Activated T-cell treated with anti-CD3 and anti-CD28 coated beads, Interleukin-2, amount 50 U/mL, for 24 hours (primary cell): ENCODE results near the gene UBQLN2.
A peak's percentile ranks its signal among the peaks of the same experiment; 100 is the strongest.
"Not testable (repeated sequence)": the region's sequence is repeated elsewhere in the genome, so short reads cannot be mapped to it uniquely, and the experiment has no call there.

Experiments
- DNase-seq: peaks from one replicate; pipeline ENCODE4 v3.0.0-alpha.2; 2020
- H3K27ac Mint-ChIP-seq: 2 replicates; pipeline ENCODE4 v1.8.0; 2020; ENCODE audit warnings: mild to moderate bottlenecking, mixed read lengths
- H3K27me3 Mint-ChIP-seq: 2 replicates; pipeline ENCODE4 v1.8.0; 2020; ENCODE audit warnings: mixed read lengths
- H3K36me3 Mint-ChIP-seq: 2 replicates; pipeline ENCODE4 v1.8.0; 2020; ENCODE audit warnings: low read depth, mixed read lengths
- H3K4me1 Mint-ChIP-seq: 2 replicates; pipeline ENCODE4 v1.8.0; 2020; ENCODE audit warnings: low read depth, mixed read lengths
- H3K4me3 Mint-ChIP-seq: 2 replicates; pipeline ENCODE4 v1.8.0; 2020; ENCODE audit warnings: mild to moderate bottlenecking, moderate library complexity, mixed read lengths
- H3K9me3 Mint-ChIP-seq: 2 replicates; pipeline ENCODE4 v1.8.0; 2020; ENCODE audit warnings: mixed read lengths

UBQLN2 gene

GRCh38 chrX:56563231-56564161, at the start of gene UBQLN2:
TSS of gene UBQLN2 (plus strand) at chrX:56563627. CDS start at chrX:56563874, 247 bp downstream.
- Mint-ChIP-seq H3K27ac (peak within 1 kb of the TSS; percentile 92), H3K4me1 (peaks cover 13% of the 10 kb centered on the region), H3K36me3 (peaks cover 44% of the 10 kb centered on the region), H3K27me3 (peaks cover 24% of the 10 kb centered on the region), H3K9me3 (no peaks in the 10 kb centered on the region), H3K4me3 (peak within 1 kb of the TSS; percentile 80)
- DNase-seq, result peak; percentile 85

DNA sequence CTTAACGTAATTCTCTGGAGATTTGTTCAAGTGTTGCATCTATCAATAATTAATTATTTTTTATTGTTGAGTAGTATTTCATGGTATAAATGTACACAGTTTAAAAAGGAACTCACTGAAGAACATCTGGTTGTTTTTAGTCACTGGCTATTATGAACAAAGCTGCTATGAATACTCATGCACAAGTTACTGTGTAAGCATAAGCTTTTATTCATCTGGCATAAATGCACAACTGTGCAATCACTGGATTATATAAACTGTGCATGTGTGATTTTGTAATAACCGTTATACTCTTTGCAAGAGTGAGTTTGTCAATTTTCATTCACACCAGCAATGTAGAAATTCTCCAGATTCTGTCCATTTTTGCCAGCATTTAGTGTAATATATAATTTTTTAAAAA, 43.8 kb upstream of the UBQLN2 start:
- Mint-ChIP-seq H3K9me3 (peaks cover 4% of the 10 kb centered on the region), H3K36me3 (peaks cover 2% of the 10 kb centered on the region), H3K27ac (no peak overlapping the region), H3K4me3 (no peak overlapping the region), H3K4me1 (no peaks in the 10 kb centered on the region), H3K27me3 (peaks cover 28% of the 10 kb centered on the region)
- no peak for DNase-seq

DNA sequence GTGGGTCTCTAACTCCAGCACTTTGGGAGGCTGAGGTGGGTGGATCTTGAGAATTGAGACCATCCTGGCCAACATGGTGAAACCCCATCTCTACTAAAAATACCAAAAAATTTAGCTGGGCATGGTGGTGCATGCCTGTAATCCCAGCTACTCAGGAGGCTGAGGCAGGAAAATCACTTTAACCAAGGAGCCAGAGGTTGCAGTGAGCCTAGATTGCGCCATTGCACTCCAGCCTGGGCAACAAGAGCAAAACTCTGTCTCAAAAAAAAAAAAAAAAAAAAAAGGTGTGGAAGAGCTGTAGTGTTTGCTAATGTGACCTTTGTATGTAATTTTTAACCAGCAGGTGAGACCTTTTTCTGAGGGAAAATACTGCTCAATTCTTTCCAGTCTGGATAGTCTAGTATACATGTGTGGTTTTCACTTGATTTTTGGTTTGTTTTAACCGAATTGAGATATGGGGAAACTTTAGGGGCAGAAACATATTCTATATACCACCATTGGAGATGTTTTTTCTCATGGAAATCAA, 33.9 kb upstream of the UBQLN2 start:
- H3K36me3 Mint-ChIP-seq, DNase-seq, H3K4me1 Mint-ChIP-seq, H3K27ac Mint-ChIP-seq, H3K4me3 Mint-ChIP-seq, H3K9me3 Mint-ChIP-seq: not testable (repeated sequence)
- peaks cover 52% of the 10 kb centered on the region for H3K27me3 Mint-ChIP-seq

- no peak for DNase-seq
- H3K4me3 Mint-ChIP-seq, result no peak overlapping the region
- no peak overlapping the region for H3K27ac Mint-ChIP-seq
- H3K9me3 Mint-ChIP-seq, result no peaks in the 10 kb centered on the region
- no peaks in the 10 kb centered on the region for H3K36me3 Mint-ChIP-seq
- no peaks in the 10 kb centered on the region for H3K4me1 Mint-ChIP-seq
- peaks cover 51% of the 10 kb centered on the region for H3K27me3 Mint-ChIP-seq
Observed at GRCh38 chrX:56530011-56530410, 33.4 kb upstream of the UBQLN2 start.

GRCh38 chrX:56550667-56551066, 12.8 kb upstream of the UBQLN2 start:
- Mint-ChIP-seq H3K9me3 (peaks cover 7% of the 10 kb centered on the region), H3K27ac (no peak overlapping the region), H3K4me3 (no peak overlapping the region)

DNA sequence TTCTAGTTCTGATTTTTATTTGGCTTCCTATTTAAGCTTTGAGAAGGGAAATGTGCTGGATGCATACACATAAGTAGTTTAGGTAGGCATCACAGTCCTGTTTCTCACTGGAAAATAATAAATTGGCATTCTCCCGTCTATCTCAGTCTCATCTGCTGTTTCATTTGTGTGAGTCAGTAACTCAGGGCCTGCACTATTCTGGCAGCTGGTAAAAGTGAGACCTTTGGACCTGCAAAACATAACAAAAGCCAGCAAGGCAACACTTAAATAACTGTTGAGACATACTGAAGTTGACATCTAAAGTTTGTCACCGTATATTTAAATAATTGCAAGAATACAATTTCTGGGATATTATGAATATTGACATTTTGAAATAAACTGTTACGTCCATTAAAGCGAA, 8.6 kb upstream of the UBQLN2 start:
- Mint-ChIP-seq H3K4me1 (no peaks in the 10 kb centered on the region), H3K36me3 (no peaks in the 10 kb centered on the region), H3K4me3 (no peak overlapping the region), H3K9me3 (no peaks in the 10 kb centered on the region), H3K27me3 (peaks cover 5% of the 10 kb centered on the region), H3K27ac (no peak overlapping the region)
- DNase-seq, result no peak

More at GRCh38 chrX:56550667-56551066, 12.8 kb upstream of the UBQLN2 start:
- H3K36me3 Mint-ChIP-seq, result no peaks in the 10 kb centered on the region
- no peaks in the 10 kb centered on the region for H3K4me1 Mint-ChIP-seq
- peaks cover 15% of the 10 kb centered on the region for H3K27me3 Mint-ChIP-seq
- DNase-seq, result no peak

DNA sequence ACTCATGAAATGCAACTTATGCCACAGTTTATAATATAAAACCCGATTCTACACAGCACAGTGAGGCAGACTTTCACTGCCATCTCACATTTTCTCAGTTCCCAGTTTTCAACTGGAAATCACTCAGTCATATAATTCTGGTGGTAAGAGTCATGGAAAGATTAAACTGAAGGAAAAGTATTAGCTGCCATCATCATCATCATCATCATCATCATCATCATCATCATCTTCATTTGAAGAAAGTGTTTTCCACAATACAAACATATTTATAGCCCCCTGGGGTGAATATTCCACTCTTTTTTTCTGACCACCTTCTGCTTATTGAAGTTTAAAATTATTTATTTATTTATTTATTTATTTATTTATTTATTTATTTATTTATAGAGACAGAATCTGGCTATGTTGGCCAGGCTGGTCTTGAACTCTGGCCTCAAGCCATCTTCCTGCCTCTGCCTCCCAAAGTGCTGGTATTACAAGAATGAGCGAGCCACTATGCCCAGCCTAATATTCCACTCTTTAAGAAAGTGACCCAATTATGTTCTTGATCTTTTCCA, 6.0 kb upstream of the UBQLN2 start:
- DNase-seq, result no peak
- Mint-ChIP-seq H3K4me1 (no peaks in the 10 kb centered on the region), H3K27me3 (peaks cover 5% of the 10 kb centered on the region), H3K9me3 (no peaks in the 10 kb centered on the region), H3K4me3 (no peak overlapping the region), H3K36me3 (no peaks in the 10 kb centered on the region), H3K27ac (no peak overlapping the region)

GRCh38 chrX:56564164-56564885, 898 bp downstream of the UBQLN2 start:
- peak overlapping the region; percentile 92 for H3K27ac Mint-ChIP-seq
- peaks cover 51% of the 10 kb centered on the region for H3K36me3 Mint-ChIP-seq
- peak; percentile 70 for DNase-seq
- H3K4me3 Mint-ChIP-seq, result peak overlapping the region; percentile 80
- peaks cover 31% of the 10 kb centered on the region for H3K27me3 Mint-ChIP-seq
- no peaks in the 10 kb centered on the region for H3K9me3 Mint-ChIP-seq
- H3K4me1 Mint-ChIP-seq, result peaks cover 20% of the 10 kb centered on the region

DNA sequence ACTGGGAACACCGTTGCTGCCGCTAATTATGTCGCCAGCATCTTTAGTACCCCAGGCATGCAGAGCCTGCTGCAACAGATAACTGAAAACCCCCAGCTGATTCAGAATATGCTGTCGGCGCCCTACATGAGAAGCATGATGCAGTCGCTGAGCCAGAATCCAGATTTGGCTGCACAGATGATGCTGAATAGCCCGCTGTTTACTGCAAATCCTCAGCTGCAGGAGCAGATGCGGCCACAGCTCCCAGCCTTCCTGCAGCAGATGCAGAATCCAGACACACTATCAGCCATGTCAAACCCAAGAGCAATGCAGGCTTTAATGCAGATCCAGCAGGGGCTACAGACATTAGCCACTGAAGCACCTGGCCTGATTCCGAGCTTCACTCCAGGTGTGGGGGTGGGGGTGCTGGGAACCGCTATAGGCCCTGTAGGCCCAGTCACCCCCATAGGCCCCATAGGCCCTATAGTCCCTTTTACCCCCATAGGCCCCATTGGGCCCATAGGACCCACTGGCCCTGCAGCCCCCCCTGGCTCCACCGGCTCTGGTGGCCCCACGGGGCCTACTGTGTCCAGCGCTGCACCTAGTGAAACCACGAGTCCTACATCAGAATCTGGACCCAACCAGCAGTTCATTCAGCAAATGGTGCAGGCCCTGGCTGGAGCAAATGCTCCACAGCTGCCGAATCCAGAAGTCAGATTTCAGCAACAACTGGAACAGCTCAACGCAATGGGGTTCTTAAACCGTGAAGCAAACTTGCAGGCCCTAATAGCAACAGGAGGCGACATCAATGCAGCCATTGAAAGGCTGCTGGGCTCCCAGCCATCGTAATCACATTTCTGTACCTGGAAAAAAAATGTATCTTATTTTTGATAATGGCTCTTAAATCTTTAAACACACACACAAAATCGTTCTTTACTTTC, 1.8 kb downstream of the UBQLN2 start:
- H3K9me3 Mint-ChIP-seq, result no peaks in the 10 kb centered on the region
- peaks cover 59% of the 10 kb centered on the region for H3K36me3 Mint-ChIP-seq
- H3K27ac Mint-ChIP-seq, result peak overlapping the region; percentile 92
- peak overlapping the region; percentile 80 for H3K4me3 Mint-ChIP-seq
- peaks cover 31% of the 10 kb centered on the region for H3K27me3 Mint-ChIP-seq
- peaks cover 27% of the 10 kb centered on the region for H3K4me1 Mint-ChIP-seq
- no peak for DNase-seq

- peaks cover 26% of the 10 kb centered on the region for H3K27me3 Mint-ChIP-seq
- no peak overlapping the region for H3K4me3 Mint-ChIP-seq
- H3K4me1 Mint-ChIP-seq, result peaks cover 46% of the 10 kb centered on the region
- peaks cover 82% of the 10 kb centered on the region for H3K36me3 Mint-ChIP-seq
- DNase-seq, result no peak
- no peaks in the 10 kb centered on the region for H3K9me3 Mint-ChIP-seq
- H3K27ac Mint-ChIP-seq, result peak overlapping the region; percentile 88
Observed at GRCh38 chrX:56569378-56570057, 6.1 kb downstream of the UBQLN2 start.

DNA sequence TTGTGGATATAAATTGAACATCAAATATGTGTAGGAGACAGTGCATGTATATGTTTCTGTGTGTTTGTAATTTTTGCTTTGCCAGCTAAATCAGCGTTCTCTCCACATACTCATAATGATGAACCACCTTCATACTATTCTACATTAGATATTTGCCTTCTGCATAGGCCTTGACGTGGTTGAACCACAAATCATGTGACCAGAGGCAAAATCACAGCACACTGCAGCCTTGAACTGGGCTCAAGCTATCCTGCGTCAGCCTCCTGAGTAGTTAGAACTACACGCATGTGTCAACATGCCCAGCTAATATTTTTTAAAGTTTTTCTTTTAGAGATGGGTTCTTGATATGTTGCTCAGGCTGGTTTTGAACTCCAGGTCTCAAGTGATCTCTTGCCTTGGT, 9.5 kb downstream of the UBQLN2 start:
- Mint-ChIP-seq H3K27ac (no peak overlapping the region), H3K27me3 (peaks cover 13% of the 10 kb centered on the region), H3K4me3 (no peak overlapping the region), H3K9me3 (no peaks in the 10 kb centered on the region), H3K36me3 (peaks cover 76% of the 10 kb centered on the region), H3K4me1 (peaks cover 54% of the 10 kb centered on the region)
- no peak for DNase-seq

DNA sequence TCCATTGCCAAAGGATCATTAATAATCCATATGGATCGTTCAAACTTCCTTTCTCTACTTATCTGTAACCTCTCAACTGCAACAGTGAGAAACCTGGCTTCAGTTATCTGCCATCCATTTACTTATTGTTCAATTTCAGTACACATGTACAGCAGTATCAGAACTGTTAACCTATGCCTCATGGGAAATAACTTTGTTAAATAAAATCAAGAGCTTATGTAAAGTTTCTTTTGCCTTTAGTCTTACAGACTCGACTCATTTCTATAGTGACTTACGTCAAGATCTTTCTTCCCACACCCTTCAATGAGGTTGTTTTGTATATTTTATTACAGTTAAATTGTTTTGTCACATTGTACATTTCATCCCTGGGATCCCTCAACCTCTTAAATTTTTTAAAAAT, 11.4 kb downstream of the UBQLN2 start:
- Mint-ChIP-seq H3K4me1 (peaks cover 56% of the 10 kb centered on the region), H3K36me3 (peaks cover 78% of the 10 kb centered on the region), H3K27me3 (peaks cover 7% of the 10 kb centered on the region), H3K27ac (peak overlapping the region; percentile 1), H3K9me3 (peaks cover 1% of the 10 kb centered on the region), H3K4me3 (no peak overlapping the region)
- DNase-seq, result no peak

DNA sequence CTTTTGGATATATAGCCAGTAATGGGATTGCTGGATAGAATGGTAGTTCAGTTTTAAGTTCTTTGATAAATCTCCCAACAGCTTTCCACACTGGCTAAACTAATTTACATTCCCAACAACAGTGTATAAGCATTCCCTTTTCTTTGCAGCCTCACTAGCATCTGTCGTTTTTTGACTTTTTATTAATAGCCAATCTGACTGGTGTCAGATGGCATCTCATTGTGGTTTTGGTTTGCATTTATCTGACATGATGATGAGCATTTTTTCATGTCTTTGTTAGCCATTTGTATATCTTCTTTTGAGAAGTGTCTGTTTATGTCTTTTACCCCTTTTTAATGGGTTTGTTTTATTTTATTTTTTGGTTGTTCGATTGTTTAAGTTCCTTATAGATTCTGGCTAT, 13.3 kb downstream of the UBQLN2 start:
- DNase-seq, result no peak
- Mint-ChIP-seq H3K4me1 (peaks cover 46% of the 10 kb centered on the region), H3K9me3 (peaks cover 8% of the 10 kb centered on the region), H3K4me3 (no peak overlapping the region), H3K27ac (no peak overlapping the region), H3K36me3 (peaks cover 82% of the 10 kb centered on the region), H3K27me3 (peaks cover 13% of the 10 kb centered on the region)
